ENCODE results near the gene NOM1. TPM values are rescaled to one million over a fixed set of nuclear protein-coding genes. Genes with fewer than 3 reads are reported as not detected.
A peak's percentile ranks its signal among the peaks of the same experiment; 100 is the strongest.
"Not testable (repeated sequence)": the region's sequence is repeated elsewhere in the genome, so short reads cannot be mapped to it uniquely, and the experiment has no call there.

Gene NOM1
- total and polyA plus RNA-seq, 2 experiments from 2014 or later, result 17.7 to 36.5 TPM

GRCh38 chr7:156948361-156948760, 1.2 kb upstream of the NOM1 start:
- H3K27me3 Mint-ChIP-seq (ENCODE audit: insufficient read depth, low read depth, poor library complexity), result peaks cover 4% of the 10 kb centered on the region
- H3K36me3 Mint-ChIP-seq (ENCODE audit: low read depth), result peaks cover 27% of the 10 kb centered on the region
- Histone ChIP-seq H2AFZ (peak overlapping the region; percentile 99; the same call in 1 of the 2 replicates), H3K9me2 (ENCODE audit: insufficient read depth) (no peaks in the 10 kb centered on the region), H3K4me2 (peak overlapping the region; percentile 78), H3K27ac (ENCODE audit: low read depth) (no peak overlapping the region), H3K4me3 (peak overlapping the region; percentile 99), H3F3A (replicated peaks; ENCODE audit: low read depth) (no peaks in the 10 kb centered on the region), H3K27me3 (ENCODE audit: insufficient read depth) (no peaks in the 10 kb centered on the region), H3K36me3 (ENCODE audit: insufficient read depth) (peaks cover 9% of the 10 kb centered on the region), H3K4me1 (ENCODE audit: insufficient read depth) (peaks cover 27% of the 10 kb centered on the region), H4K20me1 (replicated peaks; ENCODE audit: insufficient read depth) (peaks cover 32% of the 10 kb centered on the region), H3K79me2 (replicated peaks; ENCODE audit: insufficient read depth) (peaks cover 37% of the 10 kb centered on the region)
- H3K27ac Mint-ChIP-seq, result no peak overlapping the region
- no peak overlapping the region; the same call in 2 of the 3 replicates for H3K4me3 Mint-ChIP-seq
- no peak for DNase-seq (ENCODE audit: low spot score)
- ATAC-seq, result no peak
- H3K9me3 Mint-ChIP-seq, result peaks cover 3% of the 10 kb centered on the region; the same call in 2 of the 3 replicates
- peaks cover 32% of the 10 kb centered on the region for H3K4me1 Mint-ChIP-seq
- no peak for TF ChIP-seq REST (IDR thresholded peaks at IDR 0.05; ENCODE audit: unreplicated experiment)
- TF ChIP-seq, protein P1, sequence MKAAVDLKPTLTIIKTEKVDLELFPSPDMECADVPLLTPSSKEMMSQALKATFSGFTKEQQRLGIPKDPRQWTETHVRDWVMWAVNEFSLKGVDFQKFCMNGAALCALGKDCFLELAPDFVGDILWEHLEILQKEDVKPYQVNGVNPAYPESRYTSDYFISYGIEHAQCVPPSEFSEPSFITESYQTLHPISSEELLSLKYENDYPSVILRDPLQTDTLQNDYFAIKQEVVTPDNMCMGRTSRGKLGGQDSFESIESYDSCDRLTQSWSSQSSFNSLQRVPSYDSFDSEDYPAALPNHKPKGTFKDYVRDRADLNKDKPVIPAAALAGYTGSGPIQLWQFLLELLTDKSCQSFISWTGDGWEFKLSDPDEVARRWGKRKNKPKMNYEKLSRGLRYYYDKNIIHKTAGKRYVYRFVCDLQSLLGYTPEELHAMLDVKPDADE (IDR thresholded peaks at IDR 0.05), result no peak

DNA sequence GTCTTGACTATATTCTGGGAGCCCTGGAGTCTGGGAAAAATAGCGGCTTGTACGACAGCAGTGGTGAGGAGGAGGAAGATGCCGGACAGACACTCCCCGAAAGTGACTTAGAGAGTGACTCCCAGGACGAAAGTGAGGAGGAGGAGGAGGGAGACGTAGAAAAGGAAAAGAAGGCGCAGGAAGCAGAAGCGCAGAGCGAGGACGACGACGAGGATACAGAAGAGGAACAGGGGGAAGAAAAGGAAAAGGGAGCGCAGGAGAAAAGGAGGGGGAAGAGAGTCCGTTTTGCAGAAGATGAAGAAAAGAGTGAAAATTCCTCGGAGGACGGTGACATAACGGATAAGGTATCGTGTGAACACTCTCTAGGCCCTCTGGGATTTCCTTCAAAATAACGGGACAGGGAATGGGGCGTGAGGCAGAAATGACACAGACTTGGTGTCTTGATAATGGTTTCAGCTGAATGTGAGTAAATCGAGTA, 908 bp downstream of the NOM1 start:
- H3K9me3 Mint-ChIP-seq, result peaks cover 3% of the 10 kb centered on the region; the same call in 2 of the 3 replicates
- H3K27me3 Mint-ChIP-seq (ENCODE audit: insufficient read depth, low read depth, poor library complexity), result peaks cover 3% of the 10 kb centered on the region
- H3K4me3 ChIP-seq, result peak overlapping the region; percentile 99
- H3K4me2 ChIP-seq, result peak overlapping the region; percentile 99
- peaks cover 54% of the 10 kb centered on the region for H3K79me2 ChIP-seq (replicated peaks; ENCODE audit: insufficient read depth)
- H3K9me2 ChIP-seq (ENCODE audit: insufficient read depth), result no peaks in the 10 kb centered on the region
- TF ChIP-seq NANOG (IDR thresholded peaks at IDR 0.05; ENCODE audit: borderline replicate concordance) (no peak), EZH2 (IDR thresholded peaks at IDR 0.05; ENCODE audit: low read depth, unreplicated experiment) (no peak), ZNF331 (CRISPR knock-in tag; IDR thresholded peaks at IDR 0.05; ENCODE audit: low read depth) (no peak), ZNF114 (CRISPR knock-in tag; IDR thresholded peaks at IDR 0.05) (no peak), POLR2AphosphoS5 (IDR thresholded peaks at IDR 0.05; ENCODE audit: low read depth) (no peak), CTCF (conservative IDR thresholded peaks at IDR 0.05; ENCODE audit: low read depth in 2 of 2) (no peak), JUNB (IDR thresholded peaks at IDR 0.05; ENCODE audit: unreplicated experiment) (no peak)
- no peak overlapping the region for H3K27ac ChIP-seq (ENCODE audit: low read depth)
- peaks cover 24% of the 10 kb centered on the region for H3K36me3 ChIP-seq (ENCODE audit: insufficient read depth)
- H3K27me3 ChIP-seq (ENCODE audit: insufficient read depth), result no peaks in the 10 kb centered on the region
- H3F3A ChIP-seq (replicated peaks; ENCODE audit: low read depth), result no peaks in the 10 kb centered on the region
- peaks cover 23% of the 10 kb centered on the region for H3K4me1 Mint-ChIP-seq
- ATAC-seq (no peak; the same call in 2 of the 3 replicates), DNase-seq (ENCODE audit: low spot score) (no peak)
- no peak overlapping the region for H2AFZ ChIP-seq
- peaks cover 45% of the 10 kb centered on the region for H4K20me1 ChIP-seq (replicated peaks; ENCODE audit: insufficient read depth)
- peaks cover 48% of the 10 kb centered on the region for H3K36me3 Mint-ChIP-seq (ENCODE audit: low read depth)
- peak overlapping the region; percentile 95 for H3K4me3 Mint-ChIP-seq
- H3K4me1 ChIP-seq (ENCODE audit: insufficient read depth), result peaks cover 20% of the 10 kb centered on the region
- peak overlapping the region; percentile 39 for H3K27ac Mint-ChIP-seq

DNA sequence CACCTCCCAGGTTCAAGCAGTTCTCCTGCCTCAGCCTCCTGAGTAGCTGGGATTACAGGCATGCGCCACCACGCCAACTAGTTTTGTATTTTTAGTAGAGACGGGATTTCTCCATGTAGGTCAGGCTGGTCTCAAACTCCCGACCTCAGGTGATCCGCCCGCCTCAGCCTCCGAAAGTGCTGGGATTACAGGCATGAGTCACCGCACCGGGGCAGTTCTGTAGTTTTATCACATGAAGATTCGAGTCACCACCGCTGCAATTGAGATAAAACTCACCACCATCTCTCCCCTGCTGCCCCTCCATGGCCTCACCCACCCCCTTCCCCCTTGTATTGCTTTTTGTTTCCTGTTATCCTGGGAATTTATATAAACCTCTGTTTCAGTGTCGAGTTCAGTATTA, 3.7 kb downstream of the NOM1 start:
- H3K27ac ChIP-seq (ENCODE audit: low read depth), result not testable (repeated sequence)

More for the DNA sequence above, 3.7 kb downstream of the NOM1 start:
- Histone ChIP-seq H4K20me1 (replicated peaks; ENCODE audit: insufficient read depth) (peaks cover 68% of the 10 kb centered on the region), H3K4me1 (ENCODE audit: insufficient read depth) (peaks cover 20% of the 10 kb centered on the region), H3K36me3 (ENCODE audit: insufficient read depth) (peaks cover 34% of the 10 kb centered on the region), H3K79me2 (replicated peaks; ENCODE audit: insufficient read depth) (peaks cover 72% of the 10 kb centered on the region)
- H3K27me3 Mint-ChIP-seq (ENCODE audit: insufficient read depth, low read depth, poor library complexity); DNase-seq (ENCODE audit: low spot score); H3K9me2 ChIP-seq (ENCODE audit: insufficient read depth); H3K27me3 ChIP-seq (ENCODE audit: insufficient read depth); H3F3A ChIP-seq (replicated peaks; ENCODE audit: low read depth); H3K9me3 Mint-ChIP-seq; H3K4me3 Mint-ChIP-seq; H3K4me2 ChIP-seq; H3K4me3 ChIP-seq; H3K27ac Mint-ChIP-seq; ATAC-seq; H2AFZ ChIP-seq: not testable (repeated sequence)
- Mint-ChIP-seq H3K4me1 (peaks cover 22% of the 10 kb centered on the region), H3K36me3 (ENCODE audit: low read depth) (peaks cover 69% of the 10 kb centered on the region)

Measured in GM23338 (cell line).